NCI-H2171 treated with DMSO at 0.1 percent for 48 hours (cell line): ENCODE measurements around the gene GRIA1.

ENCODE experiments used
- DNase-seq: peaks from one replicate; lab custom pipeline; 2025; lab: John Stamatoyannopoulos, UW

The GRIA1 gene

DNA sequence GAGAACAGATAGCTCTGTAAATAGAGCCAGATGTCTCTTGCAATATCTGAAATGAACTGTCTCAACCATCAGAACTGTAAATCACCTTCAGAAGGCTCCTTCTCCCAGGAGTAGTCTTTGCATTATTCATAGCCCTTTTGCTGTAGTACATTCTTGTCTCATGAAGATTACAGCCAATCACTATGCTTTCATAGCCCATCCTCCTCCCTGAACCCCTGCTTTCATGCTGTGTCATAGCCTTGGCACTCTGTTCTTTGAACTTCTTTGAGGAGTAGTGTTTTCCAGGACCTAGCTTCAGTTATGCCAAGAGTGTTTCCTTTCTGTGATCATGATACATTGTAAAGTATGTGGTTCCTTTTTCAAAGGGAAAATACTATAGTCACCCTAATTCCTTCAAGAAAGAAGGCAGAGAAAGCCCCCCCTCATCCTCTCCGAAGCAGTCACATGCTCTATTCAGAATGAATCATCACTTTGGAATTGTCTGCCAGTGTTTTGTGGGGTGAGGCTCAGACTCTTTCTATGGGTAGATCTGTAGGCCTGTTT lies 61.1 kb downstream of the GRIA1 start:
- peak; percentile 1 for DNase-seq

DNA sequence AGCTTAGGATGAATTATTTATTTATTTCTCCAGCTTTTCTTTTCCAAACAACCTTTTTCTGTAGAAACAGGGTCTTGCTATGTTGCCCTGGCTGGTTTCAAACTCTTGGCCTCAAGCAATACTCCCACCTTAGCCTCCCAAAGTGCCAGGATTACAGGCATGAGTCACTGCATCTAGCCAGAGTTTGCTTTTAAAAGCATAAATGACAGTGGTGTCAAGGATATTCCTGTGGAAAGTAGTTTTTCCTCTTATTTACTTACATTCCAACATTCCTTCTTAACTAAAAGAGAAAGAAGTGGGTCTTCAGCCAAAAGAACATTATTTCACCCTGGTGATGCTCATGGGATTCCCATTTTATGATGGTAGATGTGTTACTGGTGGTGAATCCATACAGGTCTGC lies 62.4 kb downstream of the GRIA1 start:
- DNase-seq, result no peak

DNA sequence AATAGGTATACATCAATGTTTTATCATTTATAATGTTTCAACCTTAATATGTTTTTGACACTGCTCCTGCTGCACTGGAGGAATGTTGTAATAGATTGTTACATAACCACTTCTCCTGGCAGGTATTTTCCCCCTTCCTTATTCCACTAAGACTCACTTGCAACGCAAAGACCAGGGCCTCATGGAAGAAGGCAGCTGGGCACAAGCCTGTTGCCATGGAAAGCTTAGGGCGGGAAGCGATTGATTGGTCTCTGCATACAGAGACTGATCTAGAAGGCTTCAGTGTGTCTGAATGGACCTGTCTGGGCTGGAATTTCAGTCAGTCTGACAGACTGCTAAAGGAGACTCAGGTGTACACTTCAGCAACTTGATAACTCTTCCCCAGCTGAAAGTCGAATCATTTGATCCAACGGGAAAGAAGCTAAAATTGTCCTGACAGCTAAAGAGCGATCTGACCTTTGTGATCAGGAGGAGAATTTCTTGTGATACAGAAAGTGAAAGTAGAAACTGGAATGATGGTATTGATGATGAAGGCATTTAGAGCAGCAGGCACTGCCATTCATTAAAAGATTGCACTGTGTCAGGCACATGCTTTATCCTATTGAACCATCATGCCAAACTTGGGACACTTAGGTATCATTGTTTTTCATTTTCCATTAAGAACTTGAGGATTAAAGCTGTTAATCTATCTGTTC lies 65.1 kb downstream of the GRIA1 start:
- DNase-seq, result no peak

DNA sequence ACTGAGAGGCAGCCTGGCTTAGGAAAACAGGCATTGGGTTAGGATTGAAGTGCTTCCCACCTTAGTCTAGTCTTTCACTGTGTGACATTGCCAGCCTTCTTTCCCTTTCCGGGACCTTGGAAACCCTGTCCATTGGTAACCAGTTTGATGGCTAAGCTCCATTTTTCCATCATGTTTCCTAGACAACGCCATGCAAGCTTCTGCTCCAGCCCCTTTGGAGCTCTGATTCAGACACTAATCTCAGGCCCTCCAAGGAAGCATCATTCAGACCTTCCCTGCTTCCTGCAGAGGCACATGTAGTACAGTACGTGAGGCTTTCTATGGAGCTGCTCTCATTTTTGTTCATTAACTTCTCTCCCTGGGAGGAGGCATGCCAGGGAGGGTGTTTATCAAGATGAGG lies 68.5 kb downstream of the GRIA1 start:
- no peak for DNase-seq

DNA sequence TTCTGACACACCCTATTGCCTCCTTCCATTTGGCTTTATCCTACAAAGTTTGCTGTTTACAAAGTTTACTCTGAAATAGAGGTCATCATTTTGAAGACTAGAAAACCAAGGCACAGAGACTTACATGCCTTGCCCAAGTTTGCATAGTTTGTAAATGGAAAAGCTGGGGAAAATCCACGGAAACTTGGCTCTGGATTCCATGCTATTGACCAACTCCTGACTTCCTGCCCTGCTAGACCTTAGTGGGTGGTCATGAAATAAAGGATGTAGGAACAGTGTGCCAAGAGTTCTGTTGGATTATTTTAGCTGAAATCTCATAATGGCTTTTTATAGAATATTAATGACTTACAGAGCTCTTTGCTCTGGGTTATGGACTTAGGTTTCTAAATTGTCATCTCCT lies 69.5 kb downstream of the GRIA1 start:
- no peak for DNase-seq

DNA sequence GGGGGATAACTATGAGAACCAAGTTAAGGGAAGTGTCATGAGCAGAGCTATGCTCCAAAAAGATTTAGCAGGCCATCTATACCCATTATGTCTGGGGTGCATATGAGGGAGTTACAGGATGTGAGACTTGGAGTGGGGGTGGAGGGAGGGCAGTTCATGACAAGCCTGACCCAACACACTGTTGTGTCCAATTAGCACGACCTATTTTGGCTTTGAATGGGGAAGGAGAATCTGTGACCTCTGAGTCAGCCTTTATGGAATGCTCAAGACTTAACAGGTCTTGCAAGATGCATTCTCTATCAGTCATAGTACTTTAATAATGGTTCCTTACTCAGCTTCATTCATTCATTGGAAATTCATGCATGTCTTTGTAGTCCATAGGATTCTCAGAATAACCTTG lies 71.7 kb downstream of the GRIA1 start:
- no peak for DNase-seq

DNA sequence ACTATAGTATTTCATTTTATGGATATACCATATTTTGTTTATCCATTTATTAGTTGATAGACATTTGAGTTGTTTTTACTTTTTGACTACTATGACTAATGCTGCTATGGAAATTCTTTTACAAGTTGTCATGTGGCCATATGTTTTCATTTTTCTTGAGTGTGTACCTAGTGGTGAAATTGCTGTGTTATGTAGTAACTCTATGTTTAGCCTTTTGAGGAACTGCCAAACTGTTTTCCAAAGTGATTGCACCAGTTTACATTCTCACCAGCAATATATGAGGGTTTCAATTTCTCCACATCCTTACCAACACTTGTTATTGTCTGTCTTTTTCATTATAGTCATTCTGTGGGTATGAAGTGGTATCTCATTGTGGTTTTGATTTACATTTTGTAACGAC lies 75.4 kb downstream of the GRIA1 start:
- no peak for DNase-seq

DNA sequence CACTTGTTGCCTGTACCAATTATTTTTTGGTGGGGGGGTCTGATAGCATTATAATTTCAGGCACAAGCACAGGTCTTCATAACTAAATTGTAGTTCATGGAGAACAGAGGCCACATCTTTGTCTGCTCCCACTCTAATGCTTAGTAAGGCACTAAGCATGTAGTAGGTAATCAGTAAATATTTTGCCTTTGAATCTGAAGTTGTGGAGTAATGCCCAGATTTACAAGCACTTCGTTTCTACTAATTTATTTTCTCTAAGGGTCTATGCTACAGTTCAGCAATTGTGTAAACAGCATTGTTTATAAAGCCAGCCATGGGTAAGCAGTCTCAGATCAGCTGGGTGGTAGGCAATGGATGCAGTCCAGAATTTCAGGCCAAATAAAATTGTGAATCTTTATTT lies 78.6 kb downstream of the GRIA1 start:
- DNase-seq, result no peak

DNA sequence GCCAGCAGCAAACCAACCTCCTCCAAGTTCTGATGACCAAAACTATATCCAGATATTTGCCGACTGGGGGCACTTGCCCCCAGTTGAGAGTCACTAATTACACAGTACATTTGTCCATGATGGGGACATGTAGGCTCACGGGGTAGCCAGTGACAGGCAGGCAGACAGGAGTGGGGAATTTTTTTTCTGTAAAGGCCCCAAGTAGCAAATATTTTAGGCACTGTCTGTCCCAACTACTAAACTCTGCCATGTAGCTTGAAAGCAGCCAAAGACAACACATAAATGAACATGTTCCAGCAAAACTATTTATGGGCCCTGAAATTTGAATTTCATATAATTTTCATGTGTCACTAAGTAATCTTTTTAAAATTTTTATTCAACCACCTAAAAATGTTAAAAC lies 80.7 kb downstream of the GRIA1 start:
- no peak for DNase-seq

DNA sequence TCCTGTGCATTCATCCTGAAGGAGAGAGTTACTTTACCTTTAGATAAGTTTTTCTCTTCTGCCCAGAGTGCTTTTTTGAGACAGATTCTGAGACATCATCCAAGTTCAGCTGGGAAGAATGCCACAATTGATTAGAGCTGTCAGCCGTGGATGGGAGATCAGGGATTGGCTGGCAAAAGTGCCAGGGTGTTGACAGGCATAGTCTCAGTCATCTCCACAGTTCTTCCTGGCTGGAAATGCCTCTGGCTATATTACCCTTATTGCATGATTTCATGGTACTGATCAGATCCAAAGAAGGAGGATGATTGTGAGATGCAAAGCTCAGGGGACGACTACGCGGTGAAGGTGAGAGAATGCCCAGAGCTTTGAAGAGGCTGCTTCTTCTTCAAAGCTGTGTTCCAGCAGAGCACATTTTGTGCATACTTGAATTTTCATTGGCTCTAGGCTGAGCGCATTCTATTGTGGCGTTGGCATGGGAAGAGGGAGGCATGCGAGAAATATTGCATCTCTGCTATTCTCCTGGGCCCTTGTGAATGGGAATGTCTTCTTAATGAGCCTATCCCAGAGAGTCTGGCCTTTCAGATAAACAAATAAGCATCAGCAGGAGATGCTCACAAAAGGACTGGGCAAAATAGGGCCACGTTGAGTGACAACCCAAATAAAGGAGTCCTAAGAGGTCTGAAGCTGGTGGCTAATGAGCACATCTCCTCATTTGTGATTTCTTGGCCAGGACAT lies 82.1 kb downstream of the GRIA1 start:
- DNase-seq, result no peak

DNA sequence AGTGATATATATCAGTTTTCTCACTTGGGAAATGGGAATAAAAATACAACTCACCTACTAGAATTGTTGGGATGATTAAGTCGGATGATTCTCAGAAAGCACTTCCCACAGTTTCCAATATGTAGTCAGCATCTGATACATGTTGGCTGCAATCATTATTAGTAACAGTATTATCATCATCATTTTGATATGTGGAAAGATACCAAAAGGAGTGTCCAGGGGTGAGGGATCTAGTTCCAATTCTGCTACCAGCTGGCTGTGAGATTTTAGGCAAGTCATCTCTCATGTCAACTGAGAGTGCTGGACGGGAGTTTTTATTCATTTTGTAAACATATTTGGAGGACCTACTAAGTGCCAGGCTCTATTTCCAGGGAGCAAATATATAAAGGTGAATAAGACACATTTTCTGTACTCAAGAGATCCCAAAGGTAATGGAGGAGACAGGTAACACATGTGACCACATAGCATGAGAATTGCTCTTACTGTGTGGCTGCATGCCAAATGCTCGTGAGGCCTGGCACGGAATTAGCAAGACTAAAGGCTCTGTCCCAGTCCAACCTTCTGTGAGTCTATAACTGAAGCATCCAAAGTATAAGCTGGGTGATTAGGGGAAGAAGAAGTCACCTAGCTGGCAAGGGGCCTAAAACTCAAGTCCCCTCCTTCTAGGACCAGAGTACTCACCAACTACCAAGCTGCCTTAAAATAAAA lies 83.0 kb downstream of the GRIA1 start:
- DNase-seq, result peak; percentile 26

DNA sequence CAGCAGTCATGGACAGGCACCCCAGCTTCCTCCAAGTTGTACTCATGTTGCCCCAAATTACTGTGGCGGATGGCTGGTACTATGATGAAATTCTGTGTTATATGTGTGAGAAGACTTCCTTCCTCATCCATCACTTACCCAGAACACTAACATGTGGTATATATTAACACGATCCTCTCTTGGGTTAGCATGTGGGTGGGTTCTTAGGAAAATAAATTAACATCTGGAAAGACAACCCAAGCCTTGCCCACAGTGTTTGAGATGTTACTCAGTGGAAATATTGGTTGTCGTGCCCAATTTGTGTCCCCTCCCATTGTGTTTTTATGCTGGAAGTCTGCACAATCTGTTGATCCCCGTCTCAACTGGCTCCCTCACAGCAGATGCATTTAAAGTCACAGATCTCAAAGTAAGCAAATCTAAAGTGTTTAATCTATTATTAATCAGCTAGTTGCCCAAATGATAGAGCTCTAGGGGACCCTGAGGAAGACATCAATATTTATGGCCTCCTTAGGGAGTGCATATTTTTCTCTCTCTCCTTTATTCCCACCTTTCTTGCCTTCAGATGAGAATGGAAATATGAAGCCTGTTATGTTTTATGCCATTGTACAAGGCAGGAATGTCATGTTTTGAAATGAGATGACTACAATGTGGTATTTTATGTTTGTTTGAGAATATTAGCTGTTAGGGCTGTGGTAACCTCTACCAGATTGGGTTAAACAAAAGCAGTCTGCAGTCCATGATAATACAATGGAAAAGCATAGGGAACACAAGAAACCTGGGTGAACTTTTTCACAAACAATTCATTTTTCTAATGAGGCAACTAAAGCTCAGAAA lies 93.9 kb downstream of the GRIA1 start:
- DNase-seq, result no peak

DNA sequence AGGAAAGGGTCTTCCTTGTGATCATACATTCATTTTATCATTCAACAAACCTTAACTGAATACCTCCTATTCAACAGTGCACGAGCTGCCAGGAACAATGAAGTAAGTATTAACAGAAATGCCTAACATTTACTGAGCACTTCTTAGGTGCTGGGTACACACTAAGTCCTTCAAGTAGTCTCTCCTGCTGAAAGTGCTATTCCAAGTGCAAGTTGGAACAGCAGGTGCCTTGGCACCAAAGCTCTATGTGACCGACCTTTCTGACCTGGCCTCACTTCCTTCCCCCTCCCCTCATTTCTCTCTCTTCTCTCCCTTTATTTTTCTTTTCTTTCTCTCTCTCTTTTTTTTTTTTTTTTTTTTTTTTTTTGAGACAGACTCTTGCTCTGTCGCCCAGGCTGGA lies 94.5 kb downstream of the GRIA1 start:
- DNase-seq, result no peak

DNA sequence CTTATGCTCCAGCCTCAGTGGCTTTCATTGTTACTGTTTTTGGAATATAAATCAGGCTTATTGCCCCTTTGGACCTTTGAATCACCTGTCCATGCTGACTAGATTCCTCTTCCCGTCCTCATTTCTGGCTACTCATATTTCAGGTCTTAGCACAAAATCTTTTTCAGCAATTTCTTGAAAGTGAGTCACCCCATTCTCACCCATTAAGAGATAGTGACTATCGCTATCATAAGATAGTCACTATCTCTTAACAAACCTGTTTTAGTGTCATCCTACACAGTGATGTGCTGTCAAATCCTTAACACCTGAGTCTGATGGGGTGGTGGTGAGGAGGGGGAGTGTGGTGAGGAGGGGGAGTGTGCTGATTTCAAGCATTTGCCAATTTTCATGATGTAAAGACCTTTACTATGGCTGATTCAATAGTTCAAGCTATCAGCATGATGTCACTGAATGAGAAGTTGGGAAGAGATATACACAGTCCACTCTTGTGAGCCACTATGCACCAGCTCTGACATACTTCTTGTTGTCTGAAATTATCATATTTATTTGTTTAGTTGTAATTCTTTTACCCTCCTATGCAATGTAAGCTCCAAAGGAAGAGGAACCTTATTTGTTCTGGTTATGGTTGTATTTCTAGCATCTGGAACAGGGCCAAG lies 95.3 kb downstream of the GRIA1 start:
- no peak for DNase-seq

DNA sequence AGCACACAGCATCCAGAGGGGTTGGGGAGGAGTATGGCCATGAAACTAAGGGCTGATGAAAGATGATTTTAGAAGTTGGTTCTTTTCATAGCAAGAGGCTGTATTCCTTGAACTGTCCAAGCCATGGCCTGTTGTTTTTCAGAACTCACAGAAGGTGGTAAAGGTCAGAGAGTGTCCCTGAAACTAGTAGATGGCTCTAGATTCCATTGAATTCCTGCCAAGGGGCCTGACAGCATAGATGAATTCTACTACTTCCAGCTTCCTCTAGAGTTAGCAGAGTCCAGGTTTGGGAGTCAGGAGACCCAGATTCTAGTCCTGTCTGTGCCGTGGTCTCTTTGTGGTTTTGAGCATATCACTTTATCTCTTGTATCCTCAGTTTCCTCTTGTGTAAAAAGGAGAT lies 101.6 kb downstream of the GRIA1 start:
- no peak for DNase-seq

DNA sequence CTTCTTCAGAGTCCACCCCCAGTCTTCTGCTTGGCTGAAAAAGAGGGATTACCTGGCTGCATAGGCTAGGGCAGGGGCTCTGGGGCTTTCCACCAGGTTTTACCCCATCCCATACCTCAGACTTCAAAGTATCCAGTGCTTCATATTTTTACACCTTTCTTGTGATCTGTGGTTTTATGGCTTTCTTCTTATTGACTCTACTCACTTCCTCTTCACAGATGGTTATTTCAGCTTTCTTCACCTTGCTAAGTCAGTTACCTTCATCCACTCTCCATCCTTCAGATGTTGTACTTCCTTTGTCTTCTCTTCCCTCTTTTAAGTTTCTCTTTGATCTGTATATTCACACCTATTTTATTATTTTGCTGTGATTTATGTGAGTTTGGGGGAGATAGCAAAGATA lies 104.3 kb downstream of the GRIA1 start:
- no peak for DNase-seq

DNA sequence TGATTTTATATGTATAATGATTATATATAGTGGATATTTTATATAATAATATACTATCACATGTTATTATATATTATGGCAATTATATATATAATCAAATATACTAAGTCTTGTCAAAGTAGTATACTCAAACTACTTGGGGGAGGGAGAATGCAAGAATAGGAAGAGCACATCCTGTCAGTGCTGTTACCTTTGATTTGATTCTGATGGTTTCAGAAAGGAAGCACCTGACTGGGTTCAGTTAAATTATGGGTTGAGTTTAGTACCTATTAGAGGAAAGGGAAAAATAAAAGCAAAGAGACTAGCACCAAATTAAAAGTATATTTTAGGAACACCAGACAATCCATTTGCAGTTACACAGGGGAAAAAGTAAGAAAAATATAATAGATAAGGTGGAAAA lies 107.6 kb downstream of the GRIA1 start:
- no peak for DNase-seq

DNA sequence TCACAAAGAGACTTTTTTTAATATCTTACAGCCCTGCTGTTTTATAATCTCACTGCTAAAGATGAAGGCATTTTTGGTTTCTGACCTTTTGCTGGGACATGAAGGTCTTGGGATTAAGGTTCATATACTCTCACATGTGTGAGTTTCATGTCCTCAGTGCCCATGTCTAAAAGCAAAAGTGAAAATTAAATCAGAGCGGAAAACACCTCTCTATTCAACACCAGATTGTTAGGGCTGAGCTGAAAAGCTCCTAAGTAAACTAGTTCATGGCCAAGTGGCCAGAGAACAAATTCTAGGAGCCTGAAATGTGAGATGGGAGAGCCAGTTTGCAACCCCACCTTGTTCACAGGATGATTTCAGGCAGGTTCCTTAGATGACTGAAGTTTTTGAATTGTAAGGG lies 110.9 kb downstream of the GRIA1 start:
- DNase-seq, result no peak

DNA sequence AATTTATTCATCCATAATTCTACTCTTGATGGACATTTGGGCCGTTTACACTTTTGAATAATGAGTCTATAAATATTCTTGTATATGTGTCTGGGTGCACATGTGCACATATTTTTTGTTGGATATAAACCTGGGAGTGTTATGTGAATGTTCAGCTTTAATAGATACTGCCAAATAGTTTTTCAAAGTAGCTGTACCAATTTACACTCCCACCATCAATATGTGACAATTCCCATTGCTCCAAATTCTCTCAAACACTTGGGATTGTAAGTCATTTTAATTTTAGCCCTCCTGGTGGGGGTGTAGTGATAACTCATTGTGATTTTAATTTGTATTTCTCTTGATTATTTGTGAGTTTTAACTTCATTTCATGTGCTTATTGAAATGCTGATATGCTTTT lies 114.9 kb downstream of the GRIA1 start:
- no peak for DNase-seq

DNA sequence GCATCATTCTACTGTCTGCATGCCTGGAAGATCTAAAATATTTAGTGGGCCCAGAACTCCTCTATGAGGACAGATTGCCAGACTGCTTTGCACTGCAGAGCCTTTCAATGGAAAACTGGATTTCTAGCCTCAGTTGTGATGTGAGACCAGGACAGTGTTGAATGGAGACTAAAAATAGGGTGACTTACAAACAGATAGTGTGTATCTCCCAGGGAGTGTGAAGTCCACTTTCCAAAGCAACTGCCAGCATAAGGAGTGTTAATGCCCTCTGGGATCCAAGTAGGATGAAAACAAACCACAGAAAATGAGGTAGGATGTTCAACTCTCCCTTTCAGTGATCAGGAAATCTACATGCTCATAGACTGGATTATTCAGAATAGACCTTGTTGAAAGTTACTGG lies 119.5 kb downstream of the GRIA1 start:
- DNase-seq, result no peak

DNA sequence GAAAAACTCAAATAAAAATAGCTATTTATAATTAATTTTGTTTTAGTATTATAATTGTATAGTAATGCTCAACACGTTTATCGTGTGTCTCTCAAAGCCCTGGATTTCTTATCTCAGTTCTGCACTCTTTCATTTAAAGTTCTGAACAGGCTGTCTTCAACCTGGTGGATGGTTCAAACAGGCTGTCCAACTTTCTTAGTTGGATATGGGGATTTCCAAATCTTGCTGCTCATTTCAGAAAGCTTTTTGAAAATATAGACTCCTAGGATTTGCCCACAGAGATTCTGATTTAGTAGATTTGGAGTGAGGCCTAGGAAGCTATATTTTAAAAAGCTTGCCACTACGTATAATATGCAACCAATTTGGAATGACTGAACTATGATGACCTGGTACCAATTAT lies 120.3 kb downstream of the GRIA1 start:
- no peak for DNase-seq

DNA sequence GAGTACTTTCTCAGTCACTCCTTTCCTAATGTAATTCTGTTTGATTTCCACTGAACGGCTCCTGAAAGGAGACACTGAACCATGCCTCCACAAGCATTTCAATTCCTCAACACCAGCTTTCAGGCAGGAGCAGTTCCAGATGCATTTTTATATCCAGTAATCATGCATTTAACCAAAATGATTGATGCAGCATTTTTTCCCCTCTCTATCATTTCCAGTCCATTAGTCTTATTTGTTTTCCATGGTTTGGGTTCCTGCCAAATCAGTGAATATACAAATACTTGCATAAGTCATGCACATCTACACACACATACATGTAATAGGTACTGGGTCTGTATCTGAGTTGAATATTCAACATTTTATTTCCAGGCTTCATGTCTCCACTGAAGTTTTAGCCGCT lies 122.7 kb downstream of the GRIA1 start:
- no peak for DNase-seq
